ENCODE results near the gene GKAP1.

DNA sequence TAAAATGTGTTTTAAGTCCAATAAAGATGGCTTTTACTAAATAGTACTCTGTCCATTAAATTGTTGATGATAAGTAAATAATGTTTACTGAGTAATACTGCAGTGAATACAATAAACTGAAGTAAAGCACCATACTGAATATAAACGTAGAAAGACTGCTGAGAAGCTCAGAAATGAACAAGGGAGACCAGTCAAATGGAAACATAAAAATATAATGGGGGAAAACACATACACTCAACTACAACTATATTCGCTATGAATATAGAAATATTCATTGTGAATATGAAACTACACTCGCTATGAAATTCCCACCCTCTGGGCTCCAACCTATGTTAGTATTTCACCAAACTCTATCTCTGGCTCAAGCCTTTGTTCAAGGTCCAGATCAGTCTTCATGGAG, 67.9 kb downstream of the GKAP1 start:
- no peak for TF ChIP-seq POLR2A (IDR thresholded peaks at IDR 0.05)
- TF ChIP-seq, protein P1, sequence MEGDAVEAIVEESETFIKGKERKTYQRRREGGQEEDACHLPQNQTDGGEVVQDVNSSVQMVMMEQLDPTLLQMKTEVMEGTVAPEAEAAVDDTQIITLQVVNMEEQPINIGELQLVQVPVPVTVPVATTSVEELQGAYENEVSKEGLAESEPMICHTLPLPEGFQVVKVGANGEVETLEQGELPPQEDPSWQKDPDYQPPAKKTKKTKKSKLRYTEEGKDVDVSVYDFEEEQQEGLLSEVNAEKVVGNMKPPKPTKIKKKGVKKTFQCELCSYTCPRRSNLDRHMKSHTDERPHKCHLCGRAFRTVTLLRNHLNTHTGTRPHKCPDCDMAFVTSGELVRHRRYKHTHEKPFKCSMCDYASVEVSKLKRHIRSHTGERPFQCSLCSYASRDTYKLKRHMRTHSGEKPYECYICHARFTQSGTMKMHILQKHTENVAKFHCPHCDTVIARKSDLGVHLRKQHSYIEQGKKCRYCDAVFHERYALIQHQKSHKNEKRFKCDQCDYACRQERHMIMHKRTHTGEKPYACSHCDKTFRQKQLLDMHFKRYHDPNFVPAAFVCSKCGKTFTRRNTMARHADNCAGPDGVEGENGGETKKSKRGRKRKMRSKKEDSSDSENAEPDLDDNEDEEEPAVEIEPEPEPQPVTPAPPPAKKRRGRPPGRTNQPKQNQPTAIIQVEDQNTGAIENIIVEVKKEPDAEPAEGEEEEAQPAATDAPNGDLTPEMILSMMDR (IDR thresholded peaks at IDR 0.05), result no peak
- TF ChIP-seq POLR2AphosphoS5 (IDR thresholded peaks at IDR 0.05), result no peak
